Activated CD4-positive, alpha-beta T cell treated with anti-CD3 and anti-CD28 coated beads, Interleukin-2, amount 10 ng/mL, durations not matched to agents 7 days and 5 days (primary cell): ENCODE results near the gene HIVEP3. TPM values are rescaled to one million over a fixed set of nuclear protein-coding genes. Genes with fewer than 3 reads are reported as not detected.

Experiments used
- CTCF ChIA-PET: fragments of 350-600 bp; sonication (Branson Sonifier 250); formaldehyde crosslinking; loops from one replicate; lab custom pipeline; 2021; ENCODE audit warnings: antibody characterized with exemption; lab: Charles Lee
- POLR2A ChIA-PET: fragments of 350-600 bp; sonication (Branson Sonifier 250); formaldehyde crosslinking; loops from one replicate; lab custom pipeline; 2021; ENCODE audit warnings: antibody characterized with exemption; lab: Charles Lee
- DNase-seq: peaks from one replicate; pipeline ENCODE4 v3.0.0-alpha.2; 2020
- H3K27ac Mint-ChIP-seq: one replicate; pipeline ENCODE4 v1.8.0; 2021; ENCODE audit warnings: mild to moderate bottlenecking, moderate library complexity, mixed read lengths
- H3K27me3 Mint-ChIP-seq: one replicate; pipeline ENCODE4 v1.8.0; 2021; ENCODE audit warnings: mixed read lengths
- H3K36me3 Mint-ChIP-seq: one replicate; pipeline ENCODE4 v1.8.0; 2021; ENCODE audit warnings: low read depth, mixed read lengths
- H3K4me1 Mint-ChIP-seq: one replicate; pipeline ENCODE4 v1.8.0; 2021; ENCODE audit warnings: mixed read lengths
- H3K4me3 Mint-ChIP-seq: one replicate; pipeline ENCODE4 v1.8.0; 2021; ENCODE audit warnings: mild to moderate bottlenecking, moderate library complexity, mixed read lengths
- H3K9me3 Mint-ChIP-seq: one replicate; pipeline ENCODE4 v1.8.0; 2021; ENCODE audit warnings: mixed read lengths
- total RNA-seq, 2 experiments: library from RNA; stranded (reverse); gene quantifications; one replicate each; pipeline ENCODE4 v1.2.3, GENCODE V29; 2021

HIVEP3 gene
- total RNA-seq, 2 experiments from 2014 or later: 18.4 to 21.5 TPM

GRCh38 chr1:41547781-41548560 is 370.8 kb downstream of the HIVEP3 start:
- ChIA-PET CTCF (interaction anchor here (1.1 kb wide), 1 partner anchor 32 kb away, joined by 3 read pairs; no protein-coding TSS in a partner anchor), POLR2A (no interaction called here)
- Mint-ChIP-seq H3K4me3 (no peak overlapping the region), H3K27me3 (no peaks in the 10 kb centered on the region), H3K36me3 (peaks cover 4% of the 10 kb centered on the region), H3K27ac (no peak overlapping the region), H3K4me1 (no peaks in the 10 kb centered on the region), H3K9me3 (peaks cover 20% of the 10 kb centered on the region)
- no peak for DNase-seq

GRCh38 chr1:41547336-41547735 is 371.4 kb downstream of the HIVEP3 start:
- peaks cover 16% of the 10 kb centered on the region for H3K9me3 Mint-ChIP-seq
- no peak for DNase-seq
- ChIA-PET POLR2A (no interaction called here), CTCF (interaction anchor here (1.1 kb wide), 1 partner anchor 31 kb away, joined by 3 read pairs; no protein-coding TSS in a partner anchor)
- no peak overlapping the region for H3K4me3 Mint-ChIP-seq
- H3K27me3 Mint-ChIP-seq: no peaks in the 10 kb centered on the region
- H3K27ac Mint-ChIP-seq: no peak overlapping the region
- H3K36me3 Mint-ChIP-seq: peaks cover 3% of the 10 kb centered on the region
- no peaks in the 10 kb centered on the region for H3K4me1 Mint-ChIP-seq

DNA sequence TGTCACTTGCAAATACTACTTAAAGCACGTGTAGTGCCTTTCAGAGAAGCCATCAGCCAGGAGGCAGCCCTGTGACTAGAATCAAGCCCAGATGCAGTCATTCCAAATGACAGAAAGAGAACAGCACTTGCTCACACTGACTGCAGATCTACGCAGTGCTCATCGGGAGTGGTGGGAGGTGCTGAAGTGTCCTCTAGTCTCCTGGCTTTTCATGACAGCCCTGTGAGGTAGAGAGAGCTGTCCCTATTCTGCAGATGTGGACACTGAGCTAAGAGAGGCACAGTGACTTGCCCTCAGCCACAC is 371.9 kb downstream of the HIVEP3 start:
- no peaks in the 10 kb centered on the region for H3K4me1 Mint-ChIP-seq
- ChIA-PET POLR2A (no interaction called here), CTCF (interaction anchor here (1.1 kb wide), 1 partner anchor 30 kb away, joined by 3 read pairs; no protein-coding TSS in a partner anchor)
- DNase-seq: no peak
- no peak overlapping the region for H3K27ac Mint-ChIP-seq
- no peak overlapping the region for H3K4me3 Mint-ChIP-seq
- H3K9me3 Mint-ChIP-seq: peaks cover 14% of the 10 kb centered on the region
- H3K36me3 Mint-ChIP-seq: peaks cover 4% of the 10 kb centered on the region
- no peaks in the 10 kb centered on the region for H3K27me3 Mint-ChIP-seq

DNA sequence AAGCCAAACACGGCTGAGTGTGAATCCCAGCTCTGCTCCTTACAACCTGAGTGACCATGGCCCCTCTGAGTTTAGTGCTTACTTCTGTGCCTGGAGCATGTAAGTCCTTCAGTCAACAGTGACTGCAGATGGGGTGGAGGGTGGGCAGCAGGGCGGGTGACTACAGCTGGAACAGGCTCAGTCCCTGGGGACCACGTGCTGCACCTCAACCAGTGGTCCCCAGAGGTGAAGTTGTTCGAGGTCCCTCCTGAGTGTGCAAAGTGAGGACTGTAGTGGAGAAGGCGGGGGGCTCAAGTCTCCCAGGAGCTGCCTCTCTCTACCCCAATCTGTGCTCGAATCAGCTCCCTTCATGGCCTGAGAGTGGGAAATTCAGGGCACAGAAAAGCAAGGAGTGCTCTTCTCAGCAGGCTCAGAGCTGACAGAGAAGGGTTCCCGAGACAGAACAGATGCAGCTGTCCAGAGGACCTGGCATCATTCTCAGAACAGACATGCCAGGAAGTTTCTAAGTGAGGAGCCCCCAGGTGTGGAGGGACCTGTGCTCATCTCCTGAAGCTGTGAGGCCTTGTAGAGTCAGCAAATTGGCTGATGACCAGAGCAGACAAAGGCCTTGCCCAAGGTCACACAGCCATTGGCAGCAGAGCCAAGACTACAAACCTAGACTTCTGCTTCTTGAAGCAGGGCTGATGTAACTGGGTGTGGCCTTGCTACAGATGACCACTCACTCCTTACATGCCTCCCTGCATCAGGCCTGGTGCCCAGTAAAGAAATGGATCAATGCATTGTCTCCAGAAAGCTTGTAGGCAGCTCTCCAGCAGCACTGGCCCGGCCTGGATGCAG is 372.5 kb downstream of the HIVEP3 start:
- Mint-ChIP-seq H3K27ac (no peak overlapping the region), H3K27me3 (no peaks in the 10 kb centered on the region), H3K4me1 (peaks cover 4% of the 10 kb centered on the region), H3K9me3 (peaks cover 9% of the 10 kb centered on the region), H3K4me3 (no peak overlapping the region), H3K36me3 (peaks cover 4% of the 10 kb centered on the region)
- ChIA-PET CTCF (no interaction called here), POLR2A (no interaction called here)
- DNase-seq: no peak

- H3K4me3 Mint-ChIP-seq: no peak overlapping the region
- H3K36me3 Mint-ChIP-seq: peaks cover 2% of the 10 kb centered on the region
- DNase-seq: no peak
- peaks cover 2% of the 10 kb centered on the region for H3K9me3 Mint-ChIP-seq
- ChIA-PET POLR2A (no interaction called here), CTCF (interaction anchor here (1.8 kb wide), 1 partner anchor 26 kb away, joined by 7 read pairs; no protein-coding TSS in a partner anchor)
- no peaks in the 10 kb centered on the region for H3K27me3 Mint-ChIP-seq
- peaks cover 4% of the 10 kb centered on the region for H3K4me1 Mint-ChIP-seq
- H3K27ac Mint-ChIP-seq: no peak overlapping the region
Observed at GRCh38 chr1:41542196-41542930, 376.4 kb downstream of the HIVEP3 start.

GRCh38 chr1:41541592-41541952 is 377.1 kb downstream of the HIVEP3 start:
- Mint-ChIP-seq H3K27me3 (no peaks in the 10 kb centered on the region), H3K4me1 (peaks cover 4% of the 10 kb centered on the region), H3K9me3 (no peaks in the 10 kb centered on the region), H3K36me3 (peaks cover 2% of the 10 kb centered on the region), H3K27ac (no peak overlapping the region), H3K4me3 (no peak overlapping the region)
- ChIA-PET POLR2A (no interaction called here), CTCF (interaction anchor here (1.2 to 1.8 kb wide), 2 partner anchors 25 to 164 kb away, joined by 3 to 7 read pairs; no protein-coding TSS in a partner anchor)
- DNase-seq: no peak

- DNase-seq: no peak
- ChIA-PET POLR2A (no interaction called here), CTCF (interaction anchor here (1.2 to 1.8 kb wide), 2 partner anchors 24 to 163 kb away, joined by 3 to 7 read pairs; no protein-coding TSS in a partner anchor)
- no peak overlapping the region for H3K4me3 Mint-ChIP-seq
- H3K27me3 Mint-ChIP-seq: no peaks in the 10 kb centered on the region
- peaks cover 4% of the 10 kb centered on the region for H3K4me1 Mint-ChIP-seq
- no peaks in the 10 kb centered on the region for H3K9me3 Mint-ChIP-seq
- H3K36me3 Mint-ChIP-seq: peaks cover 2% of the 10 kb centered on the region
- no peak overlapping the region for H3K27ac Mint-ChIP-seq
Observed at GRCh38 chr1:41540886-41541591, 377.7 kb downstream of the HIVEP3 start.

- Mint-ChIP-seq H3K27me3 (no peaks in the 10 kb centered on the region), H3K9me3 (no peaks in the 10 kb centered on the region), H3K27ac (no peak overlapping the region), H3K4me1 (peaks cover 4% of the 10 kb centered on the region), H3K4me3 (no peak overlapping the region), H3K36me3 (peaks cover 2% of the 10 kb centered on the region)
- DNase-seq: no peak
- ChIA-PET CTCF (interaction anchor here (1.8 kb wide), 1 partner anchor 23 kb away, joined by 7 read pairs; no protein-coding TSS in a partner anchor), POLR2A (no interaction called here)
Observed at GRCh38 chr1:41539999-41540398, 378.7 kb downstream of the HIVEP3 start.

DNA sequence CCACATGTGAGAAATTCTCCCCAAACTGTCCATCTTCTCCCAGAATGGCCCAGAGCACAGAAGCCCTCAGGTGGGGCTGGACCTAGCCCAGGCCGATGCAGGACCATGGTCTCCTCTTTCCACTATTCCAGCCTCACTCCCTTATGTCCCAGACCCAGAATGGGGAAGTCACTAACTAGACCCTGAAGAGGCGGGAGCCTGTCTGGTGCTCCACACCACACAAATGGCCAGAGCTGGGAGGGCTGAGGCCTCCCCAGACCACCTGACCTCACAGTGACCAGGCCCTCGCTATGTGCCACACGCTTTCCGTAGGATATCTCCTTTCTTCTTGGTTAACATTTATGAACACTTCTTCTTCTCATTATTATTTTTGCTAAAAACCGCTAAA is 379.3 kb downstream of the HIVEP3 start:
- Mint-ChIP-seq H3K9me3 (no peaks in the 10 kb centered on the region), H3K27ac (peak overlapping the region; percentile 2), H3K36me3 (peaks cover 2% of the 10 kb centered on the region), H3K4me3 (no peak overlapping the region), H3K4me1 (peaks cover 4% of the 10 kb centered on the region), H3K27me3 (no peaks in the 10 kb centered on the region)
- DNase-seq: no peak
- ChIA-PET POLR2A (no interaction called here), CTCF (no interaction called here)

- POLR2A ChIA-PET: no interaction called here
- peaks cover 2% of the 10 kb centered on the region for H3K36me3 Mint-ChIP-seq
- H3K4me1 Mint-ChIP-seq: peaks cover 4% of the 10 kb centered on the region
- no peaks in the 10 kb centered on the region for H3K9me3 Mint-ChIP-seq
- CTCF ChIA-PET: interaction anchor here (0.8 kb wide), 1 partner anchor 46 kb away, joined by 3 read pairs; no protein-coding TSS in a partner anchor
- no peak overlapping the region for H3K4me3 Mint-ChIP-seq
- no peak for DNase-seq
- no peaks in the 10 kb centered on the region for H3K27me3 Mint-ChIP-seq
- H3K27ac Mint-ChIP-seq: no peak overlapping the region
Observed at GRCh38 chr1:41538741-41539417, 379.8 kb downstream of the HIVEP3 start.

GRCh38 chr1:41537788-41538351 is 380.9 kb downstream of the HIVEP3 start:
- Mint-ChIP-seq H3K4me3 (no peak overlapping the region), H3K36me3 (peaks cover 2% of the 10 kb centered on the region), H3K27me3 (no peaks in the 10 kb centered on the region), H3K27ac (no peak overlapping the region), H3K4me1 (peaks cover 4% of the 10 kb centered on the region), H3K9me3 (no peaks in the 10 kb centered on the region)
- POLR2A ChIA-PET: no interaction called here
- CTCF ChIA-PET: interaction anchor here (0.8 kb wide), 1 partner anchor 45 kb away, joined by 3 read pairs; no protein-coding TSS in a partner anchor
- no peak for DNase-seq
